ENCODE measurements around the gene KIF5C.

The KIF5C gene

GRCh38 chr2:148888003-148888501 lies 13.0 kb downstream of the KIF5C start:
- no peak for DNase-seq (ENCODE audit: low read depth)

GRCh38 chr2:148888986-148889385 lies 14.0 kb downstream of the KIF5C start:
- DNase-seq (ENCODE audit: low read depth), result no peak

DNA sequence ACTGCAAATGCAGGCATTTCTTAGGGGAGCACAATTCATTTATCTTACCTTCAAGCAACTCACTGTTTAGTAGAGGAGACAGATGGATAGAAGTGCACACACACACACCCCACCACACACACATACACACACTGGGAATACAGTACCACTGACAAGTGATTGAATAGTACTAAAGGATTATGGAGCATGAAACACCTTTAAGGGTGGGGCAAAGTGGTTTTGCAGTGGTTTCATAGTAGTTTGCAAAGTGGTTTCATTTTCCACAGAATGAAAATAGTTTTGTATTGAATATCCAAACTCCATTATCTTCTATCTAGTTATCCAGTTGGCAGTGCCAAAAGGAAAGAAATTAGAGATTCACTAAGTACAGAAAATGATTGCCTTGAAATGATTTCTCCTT lies 18.9 kb downstream of the KIF5C start:
- no peak for DNase-seq (ENCODE audit: low read depth)

- no peak for DNase-seq (ENCODE audit: low read depth)
These were observed 21.1 kb downstream of the KIF5C start for GRCh38 chr2:148896136-148896535.

GRCh38 chr2:148899638-148900318 lies 24.8 kb downstream of the KIF5C start:
- no peak for DNase-seq (ENCODE audit: low read depth)

DNA sequence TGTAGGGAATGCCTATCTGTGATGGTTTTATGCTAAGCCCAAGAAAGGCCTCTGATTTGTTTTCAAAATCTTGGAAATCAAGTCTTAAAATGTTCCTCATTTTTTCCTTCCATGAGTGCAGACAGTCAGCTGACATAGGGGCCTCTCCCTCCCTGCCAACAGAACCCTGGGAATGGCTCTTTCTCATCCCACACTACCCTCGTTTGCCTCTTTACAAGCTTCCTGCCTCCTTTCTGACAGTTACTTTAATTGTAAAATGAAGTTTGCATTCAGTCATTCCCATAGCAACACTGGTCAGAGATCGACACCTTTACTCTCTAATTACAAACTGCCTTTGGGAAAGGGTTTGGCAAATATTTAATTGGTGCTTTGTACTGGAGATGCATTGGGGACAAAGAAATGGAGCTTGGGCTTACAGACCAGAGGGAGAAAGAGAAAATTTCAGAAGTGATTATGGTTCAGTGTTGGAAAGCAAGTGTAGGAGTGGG lies 25.4 kb downstream of the KIF5C start:
- no peak for DNase-seq (ENCODE audit: low read depth)

DNA sequence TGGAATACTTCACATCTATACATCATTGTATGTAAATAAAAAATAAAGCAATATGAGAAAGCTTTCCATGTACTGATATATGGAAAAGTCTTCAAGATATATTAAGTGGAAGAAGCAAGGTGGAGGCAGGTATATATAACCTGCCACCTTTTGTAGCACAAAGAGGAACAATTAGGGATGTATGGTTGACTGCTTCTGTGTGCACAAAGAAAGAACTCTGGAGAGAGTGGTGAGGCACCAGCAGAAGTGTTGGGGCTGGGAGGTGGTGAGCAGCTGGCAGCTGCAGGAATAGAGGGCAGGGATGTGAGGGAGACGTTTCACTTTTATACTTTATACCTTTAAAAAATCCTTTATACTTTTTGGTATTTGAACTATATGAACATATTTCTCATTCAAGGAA lies 26.1 kb downstream of the KIF5C start:
- DNase-seq (ENCODE audit: low read depth), result no peak

DNA sequence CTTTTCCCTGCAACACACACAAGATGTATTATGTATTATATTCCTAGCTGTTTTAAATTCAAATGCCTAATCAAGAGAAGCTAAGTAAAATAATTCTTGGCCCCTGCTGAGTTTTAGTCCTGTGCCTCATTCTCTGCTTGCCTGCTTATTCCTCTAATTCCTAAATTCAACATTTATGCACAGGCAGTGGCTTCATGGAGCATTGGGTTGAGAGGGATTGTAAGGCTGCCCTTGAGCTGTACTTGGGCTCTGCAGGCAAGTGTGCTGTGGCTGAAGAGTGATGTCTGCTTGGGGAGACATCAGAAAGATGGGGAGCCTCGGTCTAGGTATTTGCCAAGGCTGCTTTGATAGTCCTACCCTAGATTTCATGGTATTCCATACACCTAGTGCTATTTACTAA lies 27.8 kb downstream of the KIF5C start:
- DNase-seq (ENCODE audit: low read depth), result no peak

GRCh38 chr2:148903294-148903693 lies 28.3 kb downstream of the KIF5C start:
- DNase-seq (ENCODE audit: low read depth), result no peak

GRCh38 chr2:148903979-148904378 lies 29.0 kb downstream of the KIF5C start:
- DNase-seq (ENCODE audit: low read depth), result no peak

GRCh38 chr2:148906124-148906523 lies 31.1 kb downstream of the KIF5C start:
- DNase-seq (ENCODE audit: low read depth), result no peak

GRCh38 chr2:148907085-148907785 lies 32.2 kb downstream of the KIF5C start:
- DNase-seq (ENCODE audit: low read depth), result no peak

DNA sequence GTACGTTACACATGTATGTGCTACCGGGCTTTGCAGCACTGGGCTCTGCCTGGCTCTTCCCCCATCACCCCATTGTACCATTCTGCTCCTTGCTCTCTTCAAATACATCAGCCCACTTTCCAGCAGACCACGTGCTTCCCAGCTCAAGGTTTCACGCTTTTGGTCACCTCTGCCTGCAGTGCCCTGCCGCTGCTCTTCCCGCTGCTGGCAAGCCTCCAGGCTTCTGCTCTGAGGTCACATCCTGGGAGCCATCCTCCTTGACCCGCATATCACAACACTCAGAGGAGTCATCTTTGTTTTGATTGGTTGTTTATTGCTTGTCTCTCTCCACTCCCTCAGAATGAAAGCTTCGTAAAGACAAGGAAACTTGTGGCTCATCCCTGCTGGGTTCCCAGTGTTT lies 34.1 kb downstream of the KIF5C start:
- no peak for DNase-seq (ENCODE audit: low read depth)

DNA sequence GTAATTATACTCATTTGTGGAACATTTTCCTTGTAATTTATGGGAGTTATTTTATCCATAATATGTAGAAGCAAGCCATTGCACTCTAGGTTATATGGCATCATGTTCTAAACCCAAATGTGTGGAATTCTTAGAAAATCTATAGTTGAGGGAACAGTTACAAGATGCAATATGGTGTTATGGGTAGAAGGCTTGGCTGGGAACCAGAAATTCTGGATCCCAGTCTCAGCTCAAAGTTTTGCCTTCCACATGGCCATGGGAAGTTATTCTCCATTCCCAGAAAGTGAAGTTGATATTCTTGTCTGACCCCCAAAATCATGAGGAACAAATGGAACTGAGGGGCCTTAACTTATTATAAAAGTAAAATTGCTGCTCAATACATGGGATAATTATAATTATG lies 38.0 kb downstream of the KIF5C start:
- no peak for DNase-seq (ENCODE audit: low read depth)

GRCh38 chr2:148913492-148913891 lies 38.5 kb downstream of the KIF5C start:
- no peak for DNase-seq (ENCODE audit: low read depth)

GRCh38 chr2:148914463-148914862 lies 39.4 kb downstream of the KIF5C start:
- DNase-seq (ENCODE audit: low read depth), result no peak

DNA sequence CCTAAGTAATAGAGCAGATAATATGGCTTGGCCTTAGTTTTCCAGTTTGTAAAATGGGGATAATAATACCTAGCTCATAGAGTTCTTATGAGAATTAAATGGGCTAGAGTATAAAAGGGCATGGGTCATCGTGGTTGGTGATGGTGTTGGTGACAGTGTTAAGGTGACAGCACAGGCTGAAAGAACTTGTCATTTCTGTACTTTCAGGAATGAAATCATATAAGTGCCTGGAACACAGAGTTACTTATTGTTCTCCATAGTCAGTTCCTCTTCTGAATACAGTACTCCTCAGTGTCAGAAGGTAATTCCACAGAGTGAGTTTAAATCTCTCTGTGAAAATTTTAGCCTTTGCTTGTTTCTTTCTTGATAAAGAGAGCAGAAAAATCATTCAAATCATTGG lies 42.4 kb downstream of the KIF5C start:
- no peak for DNase-seq (ENCODE audit: low read depth)

DNA sequence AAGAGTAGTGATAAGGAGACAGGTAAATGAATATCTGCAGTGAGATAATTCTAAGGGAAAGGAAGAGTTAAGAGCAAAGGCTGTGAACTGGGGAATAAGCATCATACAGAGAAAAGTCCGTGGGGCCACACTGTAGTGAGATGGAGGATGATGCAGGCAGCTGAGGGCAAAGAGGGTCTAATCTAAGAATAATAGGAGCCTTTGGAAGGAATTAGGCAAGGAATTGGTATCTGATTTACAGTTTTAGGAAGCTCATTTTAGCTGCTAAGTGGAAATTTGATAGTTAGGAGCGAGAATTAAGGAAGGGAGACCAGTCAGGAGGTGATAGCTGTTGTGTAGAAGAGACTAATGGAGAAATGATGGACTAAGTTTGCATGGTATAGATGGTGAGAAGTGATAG lies 43.5 kb downstream of the KIF5C start:
- DNase-seq (ENCODE audit: low read depth), result no peak

- no peak for DNase-seq (ENCODE audit: low read depth)
These were observed 45.5 kb downstream of the KIF5C start for GRCh38 chr2:148920559-148920958.

GRCh38 chr2:148922062-148922461 lies 47.0 kb downstream of the KIF5C start:
- no peak for DNase-seq (ENCODE audit: low read depth)

- no peak for DNase-seq (ENCODE audit: low read depth)
These were observed 47.9 kb downstream of the KIF5C start for GRCh38 chr2:148922776-148923475.

GRCh38 chr2:148924514-148925178 lies 49.6 kb downstream of the KIF5C start:
- no peak for DNase-seq (ENCODE audit: low read depth)

All from non-pigmented ciliary epithelial cell (primary cell).